Lung (tissue), 12 donors: ENCODE data around the gene PDE6A. TPM values are rescaled to one million over a fixed set of nuclear protein-coding genes. Genes with fewer than 3 reads are reported as not detected.

Source experiments
- ATAC-seq: fragments of 200-7000 bp; cut with Tn5 transposase; one replicate; pipeline ENCODE4 v1.9.1; 2020; ENCODE audit warnings: moderate number of reproducible peaks; ENCODE audit not compliant: insufficient read depth, low FRiP score
- DNase-seq, 3 donors: peaks; one replicate each; pipeline ENCODE4 v3.0.0-alpha.2; 2013 to 2017
- H3K27ac ChIP-seq, 2 donors: one replicate each; pipeline ENCODE4 v1.5.1; 2013; ENCODE audit warnings: mild to moderate bottlenecking in 2 of 2, moderate library complexity in 2 of 2, control low read depth in 1 of 2, inconsistent platforms in 1 of 2, low read depth in 1 of 2, low read length in 1 of 2
- H3K27me3 ChIP-seq, 3 donors: one replicate each; pipeline ENCODE4 v1.5.1; 2013; ENCODE audit warnings: low read length in 2 of 3; ENCODE audit not compliant: control insufficient read depth in 3 of 3, insufficient read depth in 3 of 3
- H3K36me3 ChIP-seq, 4 donors: one replicate each; pipeline ENCODE4 v1.5.1; 2013; ENCODE audit warnings: low read length in 4 of 4, mild to moderate bottlenecking in 1 of 4, moderate library complexity in 1 of 4; ENCODE audit not compliant: control insufficient read depth in 4 of 4, insufficient read depth in 4 of 4
- H3K4me1 ChIP-seq, 5 donors: one replicate each; pipeline ENCODE4 v1.5.1; 2013; ENCODE audit warnings: low read length in 5 of 5, mild to moderate bottlenecking in 2 of 5, moderate library complexity in 1 of 5; ENCODE audit not compliant: control insufficient read depth in 5 of 5, insufficient read depth in 5 of 5
- H3K4me3 ChIP-seq: one replicate; pipeline ENCODE4 v1.5.1; 2013; ENCODE audit warnings: mild to moderate bottlenecking, control low read depth, moderate library complexity
- H3K9ac ChIP-seq, 2 donors: one replicate each; pipeline ENCODE4 v1.5.1; 2013; ENCODE audit warnings: low read length in 2 of 2, control low read depth in 1 of 2; ENCODE audit not compliant: insufficient read depth in 1 of 2
- H3K9me3 ChIP-seq, 4 donors: one replicate each; pipeline ENCODE4 v1.5.1; 2013; ENCODE audit warnings: low read length in 3 of 4, mild to moderate bottlenecking in 1 of 4, moderate library complexity in 1 of 4; ENCODE audit not compliant: control insufficient read depth in 4 of 4, insufficient read depth in 3 of 4
- CTCF ChIP-seq: IDR thresholded peaks from 2 replicates; pipeline ENCODE4 v1.5.1; 2012; ENCODE audit warnings: mild to moderate bottlenecking; ENCODE audit errors: control extremely low read depth, extremely low read depth
- whole genome bisulfite sequencing, 2 donors: extraction: QIAGEN DNeasy Blood & Tissue Kit; methylation state at CpG; one replicate each; pipeline ENCODE4 v1.1.7; 2013; 5-methylcytosine and 5-hydroxymethylcytosine counted together
- polyA plus RNA-seq, 2 donors: library from polyadenylated mRNA; stranded (reverse); fragments of 200-250 nt; gene quantifications; one replicate each; pipeline ENCODE4 v1.2.1, GENCODE V29; 2013
- total RNA-seq, 2 donors: library from RNA; depleted of rRNA in 1 of 2; stranded (reverse); fragments of >200 nt in 1 of 2; gene quantifications; one replicate each; pipeline ENCODE4 v1.2.1, GENCODE V29; 2014 to 2021
- donor health status: control.
- donor health status: control.
- donor health status: Bipolar disorder and iron deficiency.
- donor health status: healthy.
- donor health status: DM: yes; HTN: yes; CAD: no.

Gene PDE6A
- total and polyA plus RNA-seq, 4 donors = 0.03 to 0.06 (median 0.06) TPM; not detected in 1

DNA sequence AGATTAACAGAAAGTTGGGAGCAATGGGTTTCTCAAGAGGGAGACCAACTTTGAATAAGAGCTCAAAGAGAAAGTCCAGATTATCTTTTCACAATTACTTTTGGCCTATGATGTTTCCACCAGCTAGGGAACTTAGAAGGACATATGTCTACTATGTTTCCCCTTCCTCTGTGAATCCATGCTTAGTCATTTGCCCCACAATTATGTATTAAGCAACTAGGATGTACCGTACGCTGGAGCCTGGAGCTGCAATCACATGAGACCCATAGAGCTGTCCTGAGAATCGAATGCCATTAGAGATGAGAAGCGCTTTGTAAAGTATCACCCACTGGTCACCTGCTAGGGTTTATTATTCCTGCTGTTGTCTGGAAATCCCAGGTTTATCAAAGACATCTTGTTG, 78.8 kb downstream of the PDE6A start:
- Histone ChIP-seq H3K9me3 (peaks cover 0 to 2% (median 0%) of the 10 kb centered on the region in 4 donors), H3K4me1 (peaks cover 0 to 2% (median 0%) of the 10 kb centered on the region in 5 donors), H3K27me3 (no peaks in the 10 kb centered on the region), H3K27ac (no peak overlapping the region), H3K4me3 (no peak overlapping the region), H3K9ac (no peak overlapping the region), H3K36me3 (no peaks in the 10 kb centered on the region)
- ATAC-seq (no peak), DNase-seq (no peak)
- 52 to 86% methylated on average over 4 of the region's 4 CpGs for WGBS, 2 donors
- TF ChIP-seq CTCF = no peak

DNA sequence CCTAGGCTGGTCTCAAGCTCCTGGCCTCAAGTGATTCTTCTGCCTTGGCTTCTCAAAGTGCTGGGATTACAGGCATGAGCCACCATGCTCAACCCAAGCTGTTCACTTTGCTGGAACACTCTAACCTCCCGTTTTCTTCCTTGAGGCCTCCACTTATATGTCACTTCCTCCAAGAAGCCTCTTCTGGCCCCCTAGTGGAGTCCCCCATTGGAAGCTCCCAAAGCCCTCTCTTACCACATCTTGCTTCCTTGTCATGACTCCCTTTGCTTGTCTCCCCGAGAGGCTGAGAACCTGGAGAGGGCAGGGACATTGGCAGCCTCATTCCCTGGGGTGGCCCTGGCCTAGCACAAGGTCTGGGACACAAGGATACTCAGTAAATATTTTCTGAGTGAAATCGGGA, 80.8 kb downstream of the PDE6A start:
- Histone ChIP-seq H3K9me3 (peaks cover 0 to 2% (median 0%) of the 10 kb centered on the region in 4 donors), H3K4me1 (peaks cover 0 to 4% (median 0%) of the 10 kb centered on the region in 5 donors), H3K4me3 (no peak overlapping the region), H3K36me3 (no peaks in the 10 kb centered on the region), H3K9ac (no peak overlapping the region), H3K27ac (no peak overlapping the region), H3K27me3 (no peaks in the 10 kb centered on the region)
- no peak for TF ChIP-seq CTCF
- DNase-seq (no peak), ATAC-seq (no peak)
- WGBS, 2 donors = 79 to 88% methylated on average over 3 of the region's 3 CpGs

- Histone ChIP-seq H3K27ac (no peak overlapping the region), H3K4me1 (peaks cover 0 to 6% (median 0%) of the 10 kb centered on the region in 5 donors), H3K36me3 (no peaks in the 10 kb centered on the region), H3K27me3 (no peaks in the 10 kb centered on the region), H3K9me3 (peaks cover 0 to 2% (median 0%) of the 10 kb centered on the region in 4 donors), H3K4me3 (no peak overlapping the region), H3K9ac (no peak overlapping the region)
- 93% methylated on average over 13 of the region's 13 CpGs for WGBS, 2 donors
- DNase-seq (no peak), ATAC-seq (no peak)
- TF ChIP-seq CTCF = no peak
Observed at GRCh38 chr5:149863176-149863575, 81.4 kb downstream of the PDE6A start.

DNA sequence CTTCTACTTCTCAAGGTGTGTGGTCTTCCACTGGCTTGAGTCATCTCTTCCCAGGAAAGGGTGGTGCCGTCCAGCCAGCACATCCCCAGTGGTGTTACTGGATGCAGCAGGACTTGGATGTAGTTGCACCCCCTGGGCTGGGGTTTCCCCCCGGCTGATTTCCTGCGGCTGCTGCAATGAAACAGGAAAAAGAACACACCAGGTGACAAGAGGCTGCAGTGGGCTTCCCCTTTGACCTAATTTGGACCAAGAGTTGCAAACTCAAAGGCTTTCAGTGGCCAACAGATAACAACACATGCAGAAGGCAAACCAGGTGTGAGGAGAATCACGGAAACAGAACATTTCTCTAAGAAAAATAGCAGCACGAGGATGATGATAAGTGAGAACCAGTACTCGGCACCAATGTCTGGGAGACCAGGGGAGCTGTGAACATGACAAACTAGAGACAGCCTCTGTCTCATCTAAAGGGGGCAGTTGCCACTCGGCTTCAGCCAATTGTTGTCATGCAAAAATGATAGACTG, 83.7 kb downstream of the PDE6A start:
- Histone ChIP-seq H3K9me3 (no peaks in the 10 kb centered on the region), H3K36me3 (no peaks in the 10 kb centered on the region), H3K4me3 (no peak overlapping the region), H3K4me1 (peaks cover 0 to 13% (median 0%) of the 10 kb centered on the region in 5 donors), H3K27ac (no peak overlapping the region), H3K9ac (no peak overlapping the region), H3K27me3 (no peaks in the 10 kb centered on the region)
- no peak for ATAC-seq
- no peak for DNase-seq
- 51 to 56% methylated on average over 7 of the region's 7 CpGs for WGBS, 2 donors
- no peak for TF ChIP-seq CTCF
